ENCODE measurements around the gene GATA1.

GATA1 gene

GRCh38 chrX:48790477-48790876, 4.1 kb downstream of the GATA1 start:
- H3K27me3 ChIP-seq (ENCODE audit: insufficient read depth, low read length), result no peaks in the 10 kb centered on the region
- no peaks in the 10 kb centered on the region for H3F3A ChIP-seq (ENCODE audit: insufficient read depth, low read length)
- no peaks in the 10 kb centered on the region for H4K20me1 ChIP-seq (ENCODE audit: insufficient read depth, low read length)
- no peak overlapping the region for H3K9ac ChIP-seq (ENCODE audit: low read length)
- H3K9me2 ChIP-seq (ENCODE audit: low read depth, low read length), result no peaks in the 10 kb centered on the region
- H3K79me2 ChIP-seq (ENCODE audit: insufficient read depth, low read length), result no peaks in the 10 kb centered on the region
- no peak overlapping the region for H2AFZ ChIP-seq (ENCODE audit: low read length)
- no peaks in the 10 kb centered on the region for H3K4me1 ChIP-seq (ENCODE audit: insufficient read depth, low read length, severe bottlenecking)
- no peaks in the 10 kb centered on the region for H3K36me3 ChIP-seq (ENCODE audit: insufficient read depth, low read length)
- no peaks in the 10 kb centered on the region for H3K9me3 ChIP-seq (ENCODE audit: low read length)
- H3K27ac ChIP-seq (ENCODE audit: low read depth, low read length, poor library complexity, severe bottlenecking), result no peak overlapping the region
- H3K4me3 ChIP-seq (ENCODE audit: low read depth, low read length, poor library complexity, severe bottlenecking), result no peak overlapping the region
- TF ChIP-seq EZH2 (IDR thresholded peaks at IDR 0.05; ENCODE audit: borderline replicate concordance, low read length) (no peak), CTCF (IDR thresholded peaks at IDR 0.05; ENCODE audit: low read length) (no peak)
- H3K4me2 ChIP-seq (ENCODE audit: low read length), result no peak overlapping the region

GRCh38 chrX:48791063-48791820, 4.9 kb downstream of the GATA1 start:
- Histone ChIP-seq H2AFZ (ENCODE audit: low read length) (no peak overlapping the region), H3K36me3 (ENCODE audit: insufficient read depth, low read length) (no peaks in the 10 kb centered on the region), H3K9me3 (ENCODE audit: low read length) (no peaks in the 10 kb centered on the region), H3K27ac (ENCODE audit: low read depth, low read length, poor library complexity, severe bottlenecking) (no peak overlapping the region), H3K9me2 (ENCODE audit: low read depth, low read length) (no peaks in the 10 kb centered on the region), H3K9ac (ENCODE audit: low read length) (no peak overlapping the region), H3F3A (ENCODE audit: insufficient read depth, low read length) (no peaks in the 10 kb centered on the region), H3K27me3 (ENCODE audit: insufficient read depth, low read length) (no peaks in the 10 kb centered on the region), H3K4me2 (ENCODE audit: low read length) (no peak overlapping the region), H4K20me1 (ENCODE audit: insufficient read depth, low read length) (no peaks in the 10 kb centered on the region), H3K79me2 (ENCODE audit: insufficient read depth, low read length) (no peaks in the 10 kb centered on the region), H3K4me3 (ENCODE audit: low read depth, low read length, poor library complexity, severe bottlenecking) (no peak overlapping the region), H3K4me1 (ENCODE audit: insufficient read depth, low read length, severe bottlenecking) (no peaks in the 10 kb centered on the region)
- TF ChIP-seq EZH2 (IDR thresholded peaks at IDR 0.05; ENCODE audit: borderline replicate concordance, low read length) (no peak), CTCF (IDR thresholded peaks at IDR 0.05; ENCODE audit: low read length) (no peak)

- Histone ChIP-seq H3K9me2 (ENCODE audit: low read depth, low read length) (no peaks in the 10 kb centered on the region), H3K4me1 (ENCODE audit: insufficient read depth, low read length, severe bottlenecking) (no peaks in the 10 kb centered on the region), H3K4me2 (ENCODE audit: low read length) (no peak overlapping the region), H3K27ac (ENCODE audit: low read depth, low read length, poor library complexity, severe bottlenecking) (no peak overlapping the region), H2AFZ (ENCODE audit: low read length) (no peak overlapping the region), H3K9me3 (ENCODE audit: low read length) (no peaks in the 10 kb centered on the region), H3K27me3 (ENCODE audit: insufficient read depth, low read length) (no peaks in the 10 kb centered on the region), H3K9ac (ENCODE audit: low read length) (no peak overlapping the region), H4K20me1 (ENCODE audit: insufficient read depth, low read length) (no peaks in the 10 kb centered on the region), H3K4me3 (ENCODE audit: low read depth, low read length, poor library complexity, severe bottlenecking) (no peak overlapping the region), H3K36me3 (ENCODE audit: insufficient read depth, low read length) (no peaks in the 10 kb centered on the region), H3F3A (ENCODE audit: insufficient read depth, low read length) (no peaks in the 10 kb centered on the region), H3K79me2 (ENCODE audit: insufficient read depth, low read length) (no peaks in the 10 kb centered on the region)
- no peak for TF ChIP-seq EZH2 (IDR thresholded peaks at IDR 0.05; ENCODE audit: borderline replicate concordance, low read length)
- TF ChIP-seq CTCF (IDR thresholded peaks at IDR 0.05; ENCODE audit: low read length), result no peak
Observed at GRCh38 chrX:48792219-48792618, 5.8 kb downstream of the GATA1 start.
